WTC11 (cell line): ENCODE measurements around the gene SGF29. TPM values are rescaled to one million over a fixed set of nuclear protein-coding genes. Genes with fewer than 3 reads are reported as not detected.
"Not testable (repeated sequence)": the region's sequence is repeated elsewhere in the genome, so short reads cannot be mapped to it uniquely, and the experiment has no call there.

Source experiments
- ATAC-seq: fragments of 200-7000 bp; cut with Tn5 transposase; 2 replicates; pipeline ENCODE4 v1.10.0; 2021; ENCODE audit warnings: mild to moderate bottlenecking, moderate library complexity
- CTCF ChIA-PET: fragments of 300-600 bp; sonication (Branson Sonifier 250); formaldehyde crosslinking; loops from one replicate; lab custom pipeline; 2021; ENCODE audit warnings: antibody characterized with exemption; lab: Charles Lee
- POLR2A ChIA-PET: fragments of 350-600 bp; sonication (Branson Sonifier 250); formaldehyde crosslinking; loops from one replicate; lab custom pipeline; 2021; ENCODE audit warnings: antibody characterized with exemption; lab: Charles Lee
- DNase-seq: peaks from one replicate; pipeline ENCODE4 v3.0.0; 2021; ENCODE audit warnings: low spot score
- H3K27ac Mint-ChIP-seq: 2 replicates; pipeline ENCODE4 v1.8.0; 2021; ENCODE audit warnings: mixed read lengths
- H3K27me3 Mint-ChIP-seq: 2 replicates; pipeline ENCODE4 v1.8.0; 2021; ENCODE audit warnings: low read depth, mild to moderate bottlenecking, moderate library complexity, mixed read lengths
- H3K36me3 Mint-ChIP-seq: 2 replicates; pipeline ENCODE4 v1.8.0; 2021; ENCODE audit warnings: mixed read lengths
- H3K4me1 Mint-ChIP-seq: 2 replicates; pipeline ENCODE4 v1.8.0; 2022; ENCODE audit warnings: mixed read lengths
- H3K4me3 Mint-ChIP-seq: 2 replicates; pipeline ENCODE4 v1.8.0; 2021; ENCODE audit warnings: mild to moderate bottlenecking, moderate library complexity, mixed read lengths
- H3K9me3 Mint-ChIP-seq: 2 replicates; pipeline ENCODE4 v1.8.0; 2021; ENCODE audit warnings: mixed read lengths
- ATF6 ChIP-seq: sonication (generic); formaldehyde crosslinking; IDR thresholded peaks from 2 replicates; pipeline ENCODE4 v1.8.1; 2023; ENCODE audit warnings: mild to moderate bottlenecking, missing genetic modification reagents
- CDX4 ChIP-seq: fragments of 250-450 bp; sonication (Bioruptor Pico); IDR thresholded peaks from 2 replicates; pipeline ENCODE4 v1.9.0; 2021; ENCODE audit warnings: moderate library complexity, mild to moderate bottlenecking, inconsistent platforms, borderline replicate concordance
- CREB1 ChIP-seq: sonication (generic); formaldehyde crosslinking; IDR thresholded peaks from 2 replicates; pipeline ENCODE4 v1.8.0; 2023; ENCODE audit warnings: mild to moderate bottlenecking, missing genetic modification reagents
- ETV6 ChIP-seq: sonication (generic); formaldehyde crosslinking; IDR thresholded peaks from 2 replicates; pipeline ENCODE4 v1.8.1; 2022; ENCODE audit warnings: mild to moderate bottlenecking, missing genetic modification reagents
- GABPB1 ChIP-seq: sonication (generic); formaldehyde crosslinking; IDR thresholded peaks from 2 replicates; pipeline ENCODE4 v1.8.1; 2023; ENCODE audit warnings: mild to moderate bottlenecking, missing genetic modification reagents
- JAZF1 ChIP-seq: fragments of 250-450 bp; sonication (Bioruptor Pico); IDR thresholded peaks from 2 replicates; pipeline ENCODE4 v1.9.0; 2021; ENCODE audit warnings: moderate library complexity, mild to moderate bottlenecking, inconsistent platforms
- RELA ChIP-seq: sonication (generic); formaldehyde crosslinking; IDR thresholded peaks from 2 replicates; pipeline ENCODE4 v1.8.1; 2022; ENCODE audit warnings: missing genetic modification reagents, mild to moderate bottlenecking, borderline replicate concordance
- RORB ChIP-seq: fragments of 250-450 bp; sonication (Bioruptor Pico); IDR thresholded peaks from 2 replicates; pipeline ENCODE4 v1.9.0; 2021; ENCODE audit warnings: mild to moderate bottlenecking
- SOX15 ChIP-seq: fragments of 250-450 bp; sonication (Bioruptor Pico); IDR thresholded peaks from 2 replicates; pipeline ENCODE4 v1.9.0; 2021; ENCODE audit warnings: mild to moderate bottlenecking
- TP53 ChIP-seq: sonication (generic); formaldehyde crosslinking; IDR thresholded peaks from 2 replicates; pipeline ENCODE4 v1.8.1; 2023; ENCODE audit warnings: mild to moderate bottlenecking, missing genetic modification reagents
- ZBTB43 ChIP-seq: sonication (generic); formaldehyde crosslinking; IDR thresholded peaks from 2 replicates; pipeline ENCODE4 v1.8.1; 2023; ENCODE audit warnings: mild to moderate bottlenecking, missing genetic modification reagents
- ZNF219 ChIP-seq: sonication (generic); formaldehyde crosslinking; IDR thresholded peaks from 2 replicates; pipeline ENCODE4 v1.8.0; 2023; ENCODE audit warnings: missing genetic modification reagents, mild to moderate bottlenecking, borderline replicate concordance
- ZNF263 ChIP-seq: sonication (generic); formaldehyde crosslinking; IDR thresholded peaks from 2 replicates; pipeline ENCODE4 v1.8.1; 2022; ENCODE audit warnings: low read depth, mild to moderate bottlenecking, moderate library complexity, missing genetic modification reagents
- ZNF532 ChIP-seq: fragments of 250-450 bp; sonication (Bioruptor Pico); IDR thresholded peaks from 2 replicates; pipeline ENCODE4 v1.9.0; 2021; ENCODE audit warnings: mild to moderate bottlenecking, borderline replicate concordance
- total RNA-seq: library from RNA; stranded (reverse); gene quantifications from 3 replicates; pipeline ENCODE4 v1.2.3, GENCODE V29; 2021

Gene SGF29
- total RNA-seq, 1 experiment from 2014 or later: 15.0 TPM

- TF ChIP-seq RELA (CRISPR knock-in tag) (no peak), CREB1 (CRISPR knock-in tag) (no peak), ZNF532 (CRISPR knock-in tag) (no peak), JAZF1 (CRISPR knock-in tag) (no peak), ETV6 (CRISPR knock-in tag) (no peak)
- ATAC-seq: no peak
- no peak for DNase-seq
- no peaks in the 10 kb centered on the region for H3K36me3 Mint-ChIP-seq
- peaks cover 8% of the 10 kb centered on the region; the same call in 1 of the 2 replicates for H3K9me3 Mint-ChIP-seq
- no peaks in the 10 kb centered on the region for H3K4me1 Mint-ChIP-seq
- POLR2A ChIA-PET: no interaction called here
- CTCF ChIA-PET: no interaction called here
- H3K27me3 Mint-ChIP-seq: no peaks in the 10 kb centered on the region; the same call in 1 of the 2 replicates
- no peak overlapping the region for H3K4me3 Mint-ChIP-seq
- no peak overlapping the region for H3K27ac Mint-ChIP-seq
These were observed 30.9 kb upstream of the SGF29 start for GRCh38 chr16:28522792-28523191.

GRCh38 chr16:28524681-28525171, 29.0 kb upstream of the SGF29 start:
- Mint-ChIP-seq H3K27me3 (no peaks in the 10 kb centered on the region; the same call in 1 of the 2 replicates), H3K9me3 (peaks cover 8% of the 10 kb centered on the region; the same call in 1 of the 2 replicates), H3K4me1 (no peaks in the 10 kb centered on the region), H3K4me3 (no peak overlapping the region), H3K27ac (no peak overlapping the region), H3K36me3 (no peaks in the 10 kb centered on the region)
- ATAC-seq: no peak
- no peak for TF ChIP-seq SOX15
- ChIA-PET CTCF (interaction anchor here (0.6 kb wide), 1 partner anchor 9 kb away, joined by 3 read pairs; no protein-coding TSS in a partner anchor), POLR2A (no interaction called here)
- no peak for DNase-seq

GRCh38 chr16:28526201-28527099, 27.3 kb upstream of the SGF29 start:
- CTCF ChIA-PET: interaction anchor here (0.6 kb wide), 1 partner anchor 1416 kb away, joined by 4 read pairs; no protein-coding TSS in a partner anchor

GRCh38 chr16:28527100-28527785, 26.5 kb upstream of the SGF29 start:
- DNase-seq, H3K27me3 Mint-ChIP-seq, ATAC-seq, H3K4me3 Mint-ChIP-seq, H3K27ac Mint-ChIP-seq, CTCF ChIA-PET, POLR2A ChIA-PET, H3K36me3 Mint-ChIP-seq, H3K4me1 Mint-ChIP-seq, H3K9me3 Mint-ChIP-seq: not testable (repeated sequence)

More at GRCh38 chr16:28526201-28527099, 27.3 kb upstream of the SGF29 start:
- Mint-ChIP-seq H3K27ac (no peak overlapping the region), H3K4me3 (no peak overlapping the region), H3K9me3 (peaks cover 8% of the 10 kb centered on the region; the same call in 1 of the 2 replicates), H3K4me1 (no peaks in the 10 kb centered on the region), H3K36me3 (no peaks in the 10 kb centered on the region), H3K27me3 (no peaks in the 10 kb centered on the region; the same call in 1 of the 2 replicates)
- peak; percentile 84 for TF ChIP-seq GABPB1 (CRISPR knock-in tag)
- TF ChIP-seq ZNF219 (CRISPR knock-in tag): no peak
- POLR2A ChIA-PET: no interaction called here
- ATAC-seq (no peak), DNase-seq (no peak)

GRCh38 chr16:28527985-28528384, 25.7 kb upstream of the SGF29 start:
- H3K36me3 Mint-ChIP-seq: no peaks in the 10 kb centered on the region
- no peak overlapping the region for H3K4me3 Mint-ChIP-seq
- DNase-seq (no peak), ATAC-seq (no peak)
- peaks cover 9% of the 10 kb centered on the region for H3K4me1 Mint-ChIP-seq
- peaks cover 8% of the 10 kb centered on the region; the same call in 1 of the 2 replicates for H3K9me3 Mint-ChIP-seq
- CTCF ChIA-PET: no interaction called here
- H3K27ac Mint-ChIP-seq: no peak overlapping the region
- no peaks in the 10 kb centered on the region; the same call in 1 of the 2 replicates for H3K27me3 Mint-ChIP-seq
- POLR2A ChIA-PET: no interaction called here
- TF ChIP-seq TP53 (CRISPR knock-in tag) (no peak), ATF6 (CRISPR knock-in tag) (no peak), GABPB1 (CRISPR knock-in tag) (no peak), CDX4 (no peak), ZNF219 (CRISPR knock-in tag) (no peak), ZNF263 (CRISPR knock-in tag) (no peak), RORB (no peak), ZBTB43 (CRISPR knock-in tag) (no peak)
